Measurements from ENCODE around the gene RAB3GAP2. TPM values are rescaled to one million over a fixed set of nuclear protein-coding genes. Genes with fewer than 3 reads are reported as not detected.

RAB3GAP2 gene
- total RNA-seq, 2 experiments from 2014 or later: 34.7 to 39.4 TPM

GRCh38 chr1:220144051-220144450 is 128.2 kb downstream of the RAB3GAP2 start:
- no peak for ATAC-seq (ENCODE audit: poor library complexity)
- DNase-seq: no peak
- CTCF ChIA-PET: no interaction called here
- Mint-ChIP-seq H3K27me3 (no peaks in the 10 kb centered on the region), H3K4me1 (ENCODE audit: low read depth) (no peaks in the 10 kb centered on the region), H3K36me3 (ENCODE audit: low read depth) (peaks cover 85% of the 10 kb centered on the region), H3K9me3 (no peaks in the 10 kb centered on the region), H3K4me3 (no peak overlapping the region), H3K27ac (peak overlapping the region; percentile 12)
- intact Hi-C loops (cut with DNase I, micrococcal nuclease): no loop called here
- Histone ChIP-seq H3K27me3 (ENCODE audit: control insufficient read depth in 1 of 2, insufficient read depth in 2 of 2, low read length in 2 of 2) (no peaks in the 10 kb centered on the region), H3K36me3 (ENCODE audit: insufficient read depth, low read length) (peaks cover 51% of the 10 kb centered on the region), H3K4me3 (ENCODE audit: low read length) (no peak overlapping the region), H3K4me1 (ENCODE audit: insufficient read depth, low read length) (no peaks in the 10 kb centered on the region), H3K27ac (ENCODE audit: low read depth in 1 of 2, low read length in 2 of 2) (no peak overlapping the region), H3K9me3 (ENCODE audit: control insufficient read depth in 1 of 2, insufficient read depth in 1 of 2, low read length in 2 of 2) (no peaks in the 10 kb centered on the region)
- POLR2A ChIA-PET: no interaction called here
- no peak for TF ChIP-seq CTCF (IDR thresholded peaks at IDR 0.05)

- H3K4me1 ChIP-seq (ENCODE audit: insufficient read depth, low read length): no peaks in the 10 kb centered on the region
- CTCF ChIA-PET: no interaction called here
- no peaks in the 10 kb centered on the region for H3K9me3 Mint-ChIP-seq
- ATAC-seq (ENCODE audit: poor library complexity) (no peak), DNase-seq (no peak)
- no peak overlapping the region for H3K4me3 ChIP-seq (ENCODE audit: low read length)
- no peak overlapping the region for H3K27ac Mint-ChIP-seq
- no peaks in the 10 kb centered on the region for H3K9me3 ChIP-seq (ENCODE audit: control insufficient read depth in 1 of 2, insufficient read depth in 1 of 2, low read length in 2 of 2)
- intact Hi-C loops (cut with DNase I, micrococcal nuclease): no loop called here
- peaks cover 60% of the 10 kb centered on the region for H3K36me3 ChIP-seq (ENCODE audit: insufficient read depth, low read length)
- peaks cover 10% of the 10 kb centered on the region for H3K4me1 Mint-ChIP-seq (ENCODE audit: low read depth)
- H3K27me3 ChIP-seq (ENCODE audit: control insufficient read depth in 1 of 2, insufficient read depth in 2 of 2, low read length in 2 of 2): no peaks in the 10 kb centered on the region
- H3K36me3 Mint-ChIP-seq (ENCODE audit: low read depth): peaks cover 84% of the 10 kb centered on the region
- no peaks in the 10 kb centered on the region for H3K27me3 Mint-ChIP-seq
- no peak for TF ChIP-seq CTCF (IDR thresholded peaks at IDR 0.05)
- no peak overlapping the region for H3K27ac ChIP-seq (ENCODE audit: low read depth in 1 of 2, low read length in 2 of 2)
- H3K4me3 Mint-ChIP-seq: no peak overlapping the region
- POLR2A ChIA-PET: no interaction called here
Measured at GRCh38 chr1:220139966-220140365, 132.3 kb downstream of the RAB3GAP2 start.

- DNase-seq: peak in 3 of 14 experiments; percentile 43 to 73 (median 51)
- peak; percentile 93 for ATAC-seq (ENCODE audit: poor library complexity)
- Histone ChIP-seq H3K4me1 (ENCODE audit: insufficient read depth, low read length) (no peaks in the 10 kb centered on the region), H3K4me3 (ENCODE audit: low read length) (no peak overlapping the region), H3K9me3 (ENCODE audit: control insufficient read depth in 1 of 2, insufficient read depth in 1 of 2, low read length in 2 of 2) (no peaks in the 10 kb centered on the region), H3K27ac (ENCODE audit: low read depth in 1 of 2, low read length in 2 of 2) (no peak overlapping the region), H3K27me3 (ENCODE audit: control insufficient read depth in 1 of 2, insufficient read depth in 2 of 2, low read length in 2 of 2) (no peaks in the 10 kb centered on the region), H3K36me3 (ENCODE audit: insufficient read depth, low read length) (peaks cover 61% of the 10 kb centered on the region)
- intact Hi-C loops (cut with DNase I, micrococcal nuclease): no loop called here
- no peaks in the 10 kb centered on the region for H3K9me3 Mint-ChIP-seq
- H3K36me3 Mint-ChIP-seq (ENCODE audit: low read depth): peaks cover 90% of the 10 kb centered on the region
- H3K4me3 Mint-ChIP-seq: no peak overlapping the region
- ChIA-PET POLR2A (no interaction called here), CTCF (interaction anchor here (0.6 to 0.8 kb wide), 2 partner anchors 24 to 58 kb away, joined by 3 read pairs; no protein-coding TSS in a partner anchor)
- H3K4me1 Mint-ChIP-seq (ENCODE audit: low read depth): peaks cover 10% of the 10 kb centered on the region
- peak overlapping the region; percentile 62 for H3K27ac Mint-ChIP-seq
- no peak for TF ChIP-seq CTCF (IDR thresholded peaks at IDR 0.05)
- H3K27me3 Mint-ChIP-seq: no peaks in the 10 kb centered on the region
Measured at GRCh38 chr1:220137019-220137786, 135.1 kb downstream of the RAB3GAP2 start.

Measured in CD4-positive, alpha-beta T cell (primary cell).